ENCODE results near the gene FAM32A.

- TF ChIP-seq CTCF (IDR thresholded peaks at IDR 0.05): no peak
- TF ChIP-seq POLR2A (IDR thresholded peaks at IDR 0.05): no peak
- TF ChIP-seq EP300 (IDR thresholded peaks at IDR 0.05; ENCODE audit: low read depth): no peak
- TF ChIP-seq POLR2AphosphoS5 (IDR thresholded peaks at IDR 0.05): no peak
These were observed 31.8 kb downstream of the FAM32A start for GRCh38 chr19:16216744-16217670.

Data from transverse colon (tissue), 4 donors.